ENCODE results near the gene ARHGAP1. TPM values are rescaled to one million over a fixed set of nuclear protein-coding genes. Genes with fewer than 3 reads are reported as not detected.

Gene ARHGAP1
- total and polyA plus RNA-seq, 2 of the 13 experiments (the other 11 are each of a cell fraction or from before 2014, with no cell fraction given), result 18.6 to 30.3 TPM

DNA sequence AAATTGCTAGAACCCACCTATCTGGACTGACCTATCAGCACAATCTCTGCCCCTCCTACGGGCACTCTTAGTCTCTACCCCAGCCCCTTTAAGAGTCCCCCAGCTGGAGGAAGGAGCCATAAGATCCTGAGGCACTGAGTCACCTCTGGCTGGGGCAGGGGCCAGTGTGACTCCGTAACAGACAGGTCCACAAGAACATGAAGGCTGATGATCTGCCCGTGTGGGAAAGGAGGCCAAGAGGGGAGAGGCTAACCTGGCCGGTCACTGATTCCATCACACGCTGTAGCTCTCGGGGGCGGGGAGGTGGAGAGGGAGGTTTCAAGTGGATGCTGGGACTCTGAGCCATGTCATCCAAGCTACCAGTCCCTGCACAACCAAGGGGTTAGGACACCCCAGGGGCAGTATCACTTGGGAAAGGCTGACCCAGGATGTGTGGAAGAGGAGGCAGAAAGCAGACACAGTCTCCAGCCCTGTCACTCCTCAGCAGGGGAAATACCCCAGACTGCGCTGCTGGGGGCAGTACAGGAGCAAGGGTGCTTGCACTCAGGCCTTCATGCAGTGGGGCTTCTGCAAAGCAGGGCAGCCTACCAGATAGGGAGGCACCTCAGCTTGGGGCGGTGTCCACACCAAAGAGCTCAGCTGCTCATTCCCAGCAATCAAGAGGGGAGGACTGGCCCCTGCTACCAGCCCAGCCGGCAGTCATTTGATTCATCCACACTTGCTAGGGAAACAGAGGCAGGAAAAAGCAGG lies 22.3 kb downstream of the ARHGAP1 start:
- ATAC-seq (peak; percentile 28), DNase-seq (ENCODE audit: low spot score) (no peak), FAIRE-seq (no peak)
- H3K9ac ChIP-seq (ENCODE audit: insufficient read depth, low read depth, low read length), result no peak overlapping the region
- H2AFZ ChIP-seq (ENCODE audit: low read length), result no peak overlapping the region
- H3K36me3 ChIP-seq (replicated peaks in 1 of 2; ENCODE audit: control insufficient read depth in 1 of 2, insufficient read depth in 2 of 2, low read length in 2 of 2), result peaks cover 31 to 55% of the 10 kb centered on the region in 2 experiments
- intact Hi-C loops (cut with micrococcal nuclease; ENCODE audit: unreplicated experiment), result no loop called here
- ChIA-PET POLR2A (interaction anchor here (1.0 to 1.1 kb wide), 2 partner anchors 42 to 64 kb away, joined by 4 read pairs; partner anchors contain the start of gene F2), CTCF (ENCODE audit: low intra/inter-chr PET ratio, low total read pairs) (no interaction called here)
- no peaks in the 10 kb centered on the region for H3K9me3 ChIP-seq (ENCODE audit: low read length)
- no TSS peak for BruUV-seq (replicated peaks)
- no peak overlapping the region for H3K4me2 ChIP-seq (ENCODE audit: low read depth, low read length)
- TF ChIP-seq, protein P1, sequence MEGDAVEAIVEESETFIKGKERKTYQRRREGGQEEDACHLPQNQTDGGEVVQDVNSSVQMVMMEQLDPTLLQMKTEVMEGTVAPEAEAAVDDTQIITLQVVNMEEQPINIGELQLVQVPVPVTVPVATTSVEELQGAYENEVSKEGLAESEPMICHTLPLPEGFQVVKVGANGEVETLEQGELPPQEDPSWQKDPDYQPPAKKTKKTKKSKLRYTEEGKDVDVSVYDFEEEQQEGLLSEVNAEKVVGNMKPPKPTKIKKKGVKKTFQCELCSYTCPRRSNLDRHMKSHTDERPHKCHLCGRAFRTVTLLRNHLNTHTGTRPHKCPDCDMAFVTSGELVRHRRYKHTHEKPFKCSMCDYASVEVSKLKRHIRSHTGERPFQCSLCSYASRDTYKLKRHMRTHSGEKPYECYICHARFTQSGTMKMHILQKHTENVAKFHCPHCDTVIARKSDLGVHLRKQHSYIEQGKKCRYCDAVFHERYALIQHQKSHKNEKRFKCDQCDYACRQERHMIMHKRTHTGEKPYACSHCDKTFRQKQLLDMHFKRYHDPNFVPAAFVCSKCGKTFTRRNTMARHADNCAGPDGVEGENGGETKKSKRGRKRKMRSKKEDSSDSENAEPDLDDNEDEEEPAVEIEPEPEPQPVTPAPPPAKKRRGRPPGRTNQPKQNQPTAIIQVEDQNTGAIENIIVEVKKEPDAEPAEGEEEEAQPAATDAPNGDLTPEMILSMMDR (CRISPR knock-in tag; IDR thresholded peaks at IDR 0.05), result peak; percentile 48
- TF ChIP-seq RBM22 (optimal IDR thresholded peaks at IDR 0.05; ENCODE audit: low read length), result peak; percentile 19
- TF ChIP-seq ZNF563 (CRISPR knock-in tag; IDR thresholded peaks at IDR 0.05), result 0 out of 2 replicates have a peak, but pooled peaks have one; percentile 30
- TF ChIP-seq STAG1 (CRISPR knock-in tag; IDR thresholded peaks at IDR 0.05), result peak; percentile 55
- no peak for TF ChIP-seq FLYWCH1 (CRISPR knock-in tag; IDR thresholded peaks at IDR 0.05)
- TF ChIP-seq, protein P2, sequence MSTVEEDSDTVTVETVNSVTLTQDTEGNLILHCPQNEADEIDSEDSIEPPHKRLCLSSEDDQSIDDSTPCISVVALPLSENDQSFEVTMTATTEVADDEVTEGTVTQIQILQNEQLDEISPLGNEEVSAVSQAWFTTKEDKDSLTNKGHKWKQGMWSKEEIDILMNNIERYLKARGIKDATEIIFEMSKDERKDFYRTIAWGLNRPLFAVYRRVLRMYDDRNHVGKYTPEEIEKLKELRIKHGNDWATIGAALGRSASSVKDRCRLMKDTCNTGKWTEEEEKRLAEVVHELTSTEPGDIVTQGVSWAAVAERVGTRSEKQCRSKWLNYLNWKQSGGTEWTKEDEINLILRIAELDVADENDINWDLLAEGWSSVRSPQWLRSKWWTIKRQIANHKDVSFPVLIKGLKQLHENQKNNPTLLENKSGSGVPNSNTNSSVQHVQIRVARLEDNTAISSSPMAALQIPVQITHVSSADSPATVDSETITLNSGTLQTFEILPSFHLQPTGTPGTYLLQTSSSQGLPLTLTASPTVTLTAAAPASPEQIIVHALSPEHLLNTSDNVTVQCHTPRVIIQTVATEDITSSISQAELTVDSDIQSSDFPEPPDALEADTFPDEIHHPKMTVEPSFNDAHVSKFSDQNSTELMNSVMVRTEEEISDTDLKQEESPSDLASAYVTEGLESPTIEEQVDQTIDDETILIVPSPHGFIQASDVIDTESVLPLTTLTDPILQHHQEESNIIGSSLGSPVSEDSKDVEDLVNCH (CRISPR knock-in tag; IDR thresholded peaks at IDR 0.05), result no peak
- TF ChIP-seq, protein P3, sequence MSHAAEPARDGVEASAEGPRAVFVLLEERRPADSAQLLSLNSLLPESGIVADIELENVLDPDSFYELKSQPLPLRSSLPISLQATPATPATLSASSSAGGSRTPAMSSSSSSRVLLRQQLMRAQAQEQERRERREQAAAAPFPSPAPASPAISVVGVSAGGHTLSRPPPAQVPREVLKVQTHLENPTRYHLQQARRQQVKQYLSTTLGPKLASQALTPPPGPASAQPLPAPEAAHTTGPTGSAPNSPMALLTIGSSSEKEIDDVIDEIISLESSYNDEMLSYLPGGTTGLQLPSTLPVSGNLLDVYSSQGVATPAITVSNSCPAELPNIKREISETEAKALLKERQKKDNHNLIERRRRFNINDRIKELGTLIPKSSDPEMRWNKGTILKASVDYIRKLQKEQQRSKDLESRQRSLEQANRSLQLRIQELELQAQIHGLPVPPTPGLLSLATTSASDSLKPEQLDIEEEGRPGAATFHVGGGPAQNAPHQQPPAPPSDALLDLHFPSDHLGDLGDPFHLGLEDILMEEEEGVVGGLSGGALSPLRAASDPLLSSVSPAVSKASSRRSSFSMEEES (CRISPR knock-in tag; IDR thresholded peaks at IDR 0.05), result no peak
- peak; percentile 26 for TF ChIP-seq AGO2 (optimal IDR thresholded peaks at IDR 0.05; ENCODE audit: low read depth, low read length)
- no peaks in the 10 kb centered on the region for H3K79me2 ChIP-seq (ENCODE audit: insufficient read depth, low read length)
- peaks cover 27% of the 10 kb centered on the region for H3K4me1 ChIP-seq (ENCODE audit: insufficient read depth, low read length)
- H3K27me3 ChIP-seq (ENCODE audit: control insufficient read depth in 1 of 2, insufficient read depth in 2 of 2, low read length in 2 of 2), result no peaks in the 10 kb centered on the region
- WGBS (ENCODE audit: low lambda C conversion rate), result 96% methylated on average over 10 of the region's 10 CpGs
- in situ Hi-C loops (cut with HindIII; ENCODE audit: extremely low pct_ligation_motif_present, low pct_unique_long_range_greater_than_20kb), result no loop called here
- no peak overlapping the region for H3K27ac ChIP-seq (ENCODE audit: extremely low read length, insufficient read depth, low read length)
- H4K20me1 ChIP-seq (ENCODE audit: insufficient read depth, low read length), result no peaks in the 10 kb centered on the region
- no peak overlapping the region for H3K4me3 ChIP-seq (replicated peaks in 1 of 3; ENCODE audit: insufficient read depth in 1 of 3, low read depth in 2 of 3, low read length in 3 of 3)

Measured in HepG2 (cell line).